ENCODE measurements around the gene STAB2. TPM values are rescaled to one million over a fixed set of nuclear protein-coding genes. Genes with fewer than 3 reads are reported as not detected.

STAB2 gene
- total RNA-seq, 1 donor from 2014 or later = 0.03 TPM

DNA sequence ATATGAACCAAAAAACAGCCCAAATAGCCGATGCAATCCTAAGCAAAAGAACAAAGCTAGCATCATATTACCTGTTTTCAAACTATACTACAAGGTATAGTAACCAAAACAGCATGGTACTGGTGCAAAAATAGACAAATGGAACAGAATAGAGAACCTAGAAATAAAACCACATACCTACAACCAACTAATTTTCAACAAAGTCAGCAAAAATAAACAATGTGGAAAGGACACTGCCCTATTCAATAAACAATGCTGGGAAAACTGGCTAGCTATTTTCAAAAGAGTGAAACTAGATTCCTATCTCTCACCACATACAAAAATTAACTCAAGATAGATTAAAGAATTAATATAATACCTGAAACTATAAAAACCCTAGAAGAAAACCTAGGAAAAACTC lies 17.8 kb upstream of the STAB2 start:
- H3K9me3 ChIP-seq (replicated peaks) = peaks cover 30% of the 10 kb centered on the region
- H3K36me3 ChIP-seq = no peaks in the 10 kb centered on the region
- intact Hi-C loops (cut with micrococcal nuclease) = no loop called here
- H3K27ac ChIP-seq (replicated peaks) = no peak overlapping the region
- H3K27me3 ChIP-seq (ENCODE audit: low read depth) = no peaks in the 10 kb centered on the region
- no peak for DNase-seq
- no peak overlapping the region for H3K4me3 ChIP-seq
- no peaks in the 10 kb centered on the region for H3K4me1 ChIP-seq
- TF ChIP-seq, protein P1, sequence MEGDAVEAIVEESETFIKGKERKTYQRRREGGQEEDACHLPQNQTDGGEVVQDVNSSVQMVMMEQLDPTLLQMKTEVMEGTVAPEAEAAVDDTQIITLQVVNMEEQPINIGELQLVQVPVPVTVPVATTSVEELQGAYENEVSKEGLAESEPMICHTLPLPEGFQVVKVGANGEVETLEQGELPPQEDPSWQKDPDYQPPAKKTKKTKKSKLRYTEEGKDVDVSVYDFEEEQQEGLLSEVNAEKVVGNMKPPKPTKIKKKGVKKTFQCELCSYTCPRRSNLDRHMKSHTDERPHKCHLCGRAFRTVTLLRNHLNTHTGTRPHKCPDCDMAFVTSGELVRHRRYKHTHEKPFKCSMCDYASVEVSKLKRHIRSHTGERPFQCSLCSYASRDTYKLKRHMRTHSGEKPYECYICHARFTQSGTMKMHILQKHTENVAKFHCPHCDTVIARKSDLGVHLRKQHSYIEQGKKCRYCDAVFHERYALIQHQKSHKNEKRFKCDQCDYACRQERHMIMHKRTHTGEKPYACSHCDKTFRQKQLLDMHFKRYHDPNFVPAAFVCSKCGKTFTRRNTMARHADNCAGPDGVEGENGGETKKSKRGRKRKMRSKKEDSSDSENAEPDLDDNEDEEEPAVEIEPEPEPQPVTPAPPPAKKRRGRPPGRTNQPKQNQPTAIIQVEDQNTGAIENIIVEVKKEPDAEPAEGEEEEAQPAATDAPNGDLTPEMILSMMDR (IDR thresholded peaks at IDR 0.05; ENCODE audit: borderline replicate concordance) = no peak

DNA sequence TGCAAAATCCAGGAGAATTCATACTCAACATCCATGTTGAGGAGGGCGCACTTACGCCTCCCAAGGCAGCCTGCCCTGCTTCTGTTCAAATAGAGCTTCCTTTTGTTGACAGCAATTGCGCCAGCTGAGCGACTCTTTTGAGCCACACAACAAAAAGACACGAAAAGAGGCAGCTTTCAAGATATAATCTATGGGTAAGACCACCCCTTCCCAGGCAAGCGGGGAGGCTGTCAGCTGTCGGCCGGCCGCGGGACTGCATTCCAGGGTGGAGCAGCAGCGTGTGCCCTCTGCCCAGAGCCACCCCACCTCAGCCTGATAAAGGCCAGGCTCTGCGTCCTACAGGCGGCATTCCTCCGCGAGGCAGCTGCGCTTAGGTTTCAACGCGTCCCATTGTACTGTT lies 15.8 kb upstream of the STAB2 start:
- peaks cover 9% of the 10 kb centered on the region for H3K4me1 ChIP-seq
- intact Hi-C loops (cut with micrococcal nuclease) = no loop called here
- peaks cover 10% of the 10 kb centered on the region for H3K9me3 ChIP-seq (replicated peaks)
- peak; percentile 50 for DNase-seq
- H3K36me3 ChIP-seq = no peaks in the 10 kb centered on the region
- H3K27ac ChIP-seq (replicated peaks) = peak overlapping the region; percentile 62
- TF ChIP-seq, protein P1 (IDR thresholded peaks at IDR 0.05; ENCODE audit: borderline replicate concordance) = peak; percentile 36
- H3K4me3 ChIP-seq = peak overlapping the region; percentile 44
- H3K27me3 ChIP-seq (ENCODE audit: low read depth) = no peaks in the 10 kb centered on the region

DNA sequence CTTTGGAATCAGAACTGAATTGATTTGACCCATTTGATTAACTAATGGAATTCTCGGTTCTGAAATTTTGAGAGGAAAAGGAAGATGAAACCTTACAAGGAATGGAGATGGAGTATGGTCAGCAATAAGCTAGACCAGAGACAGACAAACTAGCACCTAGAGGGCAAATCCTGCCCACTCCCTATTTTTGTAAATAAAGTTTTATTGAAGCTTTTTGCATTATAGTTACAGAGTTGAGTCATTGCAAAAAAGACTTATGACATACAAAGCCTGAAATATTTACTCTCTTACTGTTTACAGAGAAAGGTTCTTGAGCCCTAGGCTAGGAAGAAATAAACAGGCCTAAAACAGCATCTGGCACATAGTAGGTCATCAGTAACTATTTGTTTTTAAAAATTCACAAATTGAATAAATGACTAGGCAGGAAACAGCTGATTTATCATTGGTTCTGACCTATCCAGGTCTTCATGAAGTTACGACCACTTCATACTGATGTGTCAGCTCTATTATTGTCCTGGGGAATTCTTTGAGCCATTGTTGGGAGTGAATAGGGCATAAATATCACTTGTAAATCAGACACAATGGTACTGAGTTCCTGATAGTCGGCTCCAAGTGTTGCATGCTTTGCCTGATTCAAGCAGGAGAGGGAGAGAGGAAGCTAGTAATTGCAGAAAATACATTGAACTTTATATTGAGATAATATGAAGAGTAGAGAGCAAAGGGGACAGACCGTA lies 14.6 kb upstream of the STAB2 start:
- no peak for DNase-seq
- Histone ChIP-seq H3K36me3 (no peaks in the 10 kb centered on the region), H3K9me3 (replicated peaks) (no peaks in the 10 kb centered on the region), H3K4me1 (peaks cover 9% of the 10 kb centered on the region), H3K27me3 (ENCODE audit: low read depth) (no peaks in the 10 kb centered on the region), H3K27ac (replicated peaks) (no peak overlapping the region), H3K4me3 (no peak overlapping the region)
- TF ChIP-seq, protein P1 (IDR thresholded peaks at IDR 0.05; ENCODE audit: borderline replicate concordance) = no peak
- intact Hi-C loops (cut with micrococcal nuclease) = no loop called here

DNA sequence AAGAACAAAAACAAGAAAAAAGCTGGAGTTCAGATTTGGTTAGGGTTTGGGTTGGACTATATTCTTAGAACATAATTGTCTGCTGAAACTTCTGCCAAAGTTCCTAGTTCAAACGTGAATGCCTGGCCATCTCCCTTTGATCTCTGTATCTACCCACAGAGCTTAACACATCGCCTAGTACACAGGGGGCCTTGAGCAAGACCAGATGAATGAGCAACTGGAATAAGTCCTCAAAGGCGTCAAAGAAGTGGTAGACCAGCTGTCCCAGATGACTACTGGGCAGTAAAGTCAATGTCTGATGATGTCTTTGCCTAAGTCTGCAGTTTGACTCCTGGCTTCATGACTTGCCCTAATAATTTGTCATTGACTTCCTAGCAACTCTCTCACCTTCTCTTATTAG lies 13.9 kb upstream of the STAB2 start:
- TF ChIP-seq, protein P1 (IDR thresholded peaks at IDR 0.05; ENCODE audit: borderline replicate concordance) = no peak
- peaks cover 9% of the 10 kb centered on the region for H3K4me1 ChIP-seq
- no peak for DNase-seq
- H3K27me3 ChIP-seq (ENCODE audit: low read depth) = no peaks in the 10 kb centered on the region
- no peaks in the 10 kb centered on the region for H3K36me3 ChIP-seq
- H3K4me3 ChIP-seq = no peak overlapping the region
- intact Hi-C loops (cut with micrococcal nuclease) = no loop called here
- H3K9me3 ChIP-seq (replicated peaks) = no peaks in the 10 kb centered on the region
- no peak overlapping the region for H3K27ac ChIP-seq (replicated peaks)

DNA sequence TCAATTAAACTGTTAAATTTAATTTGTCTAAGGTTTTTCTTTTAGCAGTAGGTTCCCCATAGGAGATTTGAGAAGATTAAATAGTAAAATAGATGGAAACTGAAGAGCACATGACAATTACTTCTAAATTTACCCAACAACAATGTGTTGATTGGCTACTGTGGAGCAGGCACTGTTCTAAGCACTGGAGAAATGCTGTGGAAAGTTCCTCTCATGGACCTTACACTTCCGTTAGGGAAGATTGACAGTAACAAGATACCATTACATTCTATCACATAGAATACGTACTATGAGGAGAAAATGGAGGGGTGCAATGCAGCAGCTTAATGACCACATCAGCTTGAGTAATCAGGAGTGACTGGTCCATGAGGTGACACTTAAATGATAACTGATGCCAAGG lies 8.1 kb upstream of the STAB2 start:
- Histone ChIP-seq H3K27me3 (ENCODE audit: low read depth) (peaks cover 12% of the 10 kb centered on the region), H3K4me1 (peaks cover 9% of the 10 kb centered on the region), H3K36me3 (no peaks in the 10 kb centered on the region), H3K4me3 (no peak overlapping the region), H3K9me3 (replicated peaks) (no peaks in the 10 kb centered on the region), H3K27ac (replicated peaks) (no peak overlapping the region)
- no peak for DNase-seq
- intact Hi-C loops (cut with micrococcal nuclease) = no loop called here
- TF ChIP-seq, protein P1 (IDR thresholded peaks at IDR 0.05; ENCODE audit: borderline replicate concordance) = no peak
